ENCODE results near the gene TBC1D10B. TPM values are rescaled to one million over a fixed set of nuclear protein-coding genes. Genes with fewer than 3 reads are reported as not detected.

TBC1D10B gene
- polyA plus RNA-seq, 1 experiment, result 16.5 TPM

DNA sequence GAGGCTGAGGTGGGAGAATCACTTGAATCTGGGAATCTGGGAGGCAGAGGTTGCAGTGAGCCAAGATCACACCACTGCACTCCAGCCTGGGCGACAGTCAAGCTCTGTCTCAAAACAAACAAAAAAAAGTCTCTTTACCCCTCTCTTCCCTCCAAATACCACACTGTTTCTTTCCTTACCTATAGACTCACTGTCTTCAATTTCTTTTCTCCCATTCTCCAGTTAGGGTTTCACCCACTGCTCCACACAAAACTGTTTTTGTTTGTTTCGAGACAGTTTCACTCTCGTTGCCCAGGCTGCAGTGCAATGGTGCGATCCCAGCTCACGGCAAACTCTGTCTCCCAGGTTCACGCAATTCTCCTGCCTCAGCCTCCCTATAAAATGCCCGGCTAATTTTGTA lies 9.1 kb downstream of the TBC1D10B start:
- Histone ChIP-seq H3K27me3 (ENCODE audit: control insufficient read depth, insufficient read depth, low read length) (no peaks in the 10 kb centered on the region), H3K36me3 (ENCODE audit: control insufficient read depth, insufficient read depth, low read length) (peaks cover 29% of the 10 kb centered on the region), H3K4me3 (ENCODE audit: low read depth, low read length) (no peak overlapping the region)
- POLR2A ChIA-PET, result no interaction called here
- CTCF ChIA-PET, result interaction anchor here (0.9 kb wide), 1 partner anchor 10 kb away, joined by 3 read pairs; no protein-coding TSS in a partner anchor
- DNase-seq (ENCODE audit: low read depth), result no peak
- no peak for TF ChIP-seq CTCF (IDR thresholded peaks at IDR 0.05; ENCODE audit: insufficient read depth, low read depth, low read length)

- Histone ChIP-seq H3K27me3 (ENCODE audit: control insufficient read depth, insufficient read depth, low read length) (no peaks in the 10 kb centered on the region), H3K36me3 (ENCODE audit: control insufficient read depth, insufficient read depth, low read length) (peaks cover 22% of the 10 kb centered on the region), H3K4me3 (ENCODE audit: low read depth, low read length) (no peak overlapping the region)
- ChIA-PET CTCF (interaction anchor here (0.8 kb wide), 1 partner anchor 12 kb away, joined by 3 read pairs; no protein-coding TSS in a partner anchor), POLR2A (no interaction called here)
- no peak for TF ChIP-seq CTCF (IDR thresholded peaks at IDR 0.05; ENCODE audit: insufficient read depth, low read depth, low read length)
- no peak for DNase-seq (ENCODE audit: low read depth)
These were observed 10.5 kb downstream of the TBC1D10B start for GRCh38 chr16:30359871-30360170.

- DNase-seq (ENCODE audit: low read depth), result no peak
- H3K36me3 ChIP-seq (ENCODE audit: control insufficient read depth, insufficient read depth, low read length), result peaks cover 22% of the 10 kb centered on the region
- no peak overlapping the region for H3K4me3 ChIP-seq (ENCODE audit: low read depth, low read length)
- no peaks in the 10 kb centered on the region for H3K27me3 ChIP-seq (ENCODE audit: control insufficient read depth, insufficient read depth, low read length)
- TF ChIP-seq CTCF (IDR thresholded peaks at IDR 0.05; ENCODE audit: insufficient read depth, low read depth, low read length), result no peak
- ChIA-PET CTCF (interaction anchor here (0.8 to 1.7 kb wide), 2 partner anchors 8 to 13 kb away, joined by 3 to 6 read pairs; no protein-coding TSS in a partner anchor), POLR2A (no interaction called here)
These were observed 11.1 kb downstream of the TBC1D10B start for GRCh38 chr16:30358990-30359870.

- no peak overlapping the region for H3K4me3 ChIP-seq (ENCODE audit: low read depth, low read length)
- no peak for TF ChIP-seq CTCF (IDR thresholded peaks at IDR 0.05; ENCODE audit: insufficient read depth, low read depth, low read length)
- peaks cover 22% of the 10 kb centered on the region for H3K36me3 ChIP-seq (ENCODE audit: control insufficient read depth, insufficient read depth, low read length)
- ChIA-PET CTCF (interaction anchor here (1.7 kb wide), 1 partner anchor 9 kb away, joined by 6 read pairs; no protein-coding TSS in a partner anchor), POLR2A (no interaction called here)
- no peak for DNase-seq (ENCODE audit: low read depth)
- no peaks in the 10 kb centered on the region for H3K27me3 ChIP-seq (ENCODE audit: control insufficient read depth, insufficient read depth, low read length)
These were observed 11.7 kb downstream of the TBC1D10B start for GRCh38 chr16:30358577-30358936.

DNA sequence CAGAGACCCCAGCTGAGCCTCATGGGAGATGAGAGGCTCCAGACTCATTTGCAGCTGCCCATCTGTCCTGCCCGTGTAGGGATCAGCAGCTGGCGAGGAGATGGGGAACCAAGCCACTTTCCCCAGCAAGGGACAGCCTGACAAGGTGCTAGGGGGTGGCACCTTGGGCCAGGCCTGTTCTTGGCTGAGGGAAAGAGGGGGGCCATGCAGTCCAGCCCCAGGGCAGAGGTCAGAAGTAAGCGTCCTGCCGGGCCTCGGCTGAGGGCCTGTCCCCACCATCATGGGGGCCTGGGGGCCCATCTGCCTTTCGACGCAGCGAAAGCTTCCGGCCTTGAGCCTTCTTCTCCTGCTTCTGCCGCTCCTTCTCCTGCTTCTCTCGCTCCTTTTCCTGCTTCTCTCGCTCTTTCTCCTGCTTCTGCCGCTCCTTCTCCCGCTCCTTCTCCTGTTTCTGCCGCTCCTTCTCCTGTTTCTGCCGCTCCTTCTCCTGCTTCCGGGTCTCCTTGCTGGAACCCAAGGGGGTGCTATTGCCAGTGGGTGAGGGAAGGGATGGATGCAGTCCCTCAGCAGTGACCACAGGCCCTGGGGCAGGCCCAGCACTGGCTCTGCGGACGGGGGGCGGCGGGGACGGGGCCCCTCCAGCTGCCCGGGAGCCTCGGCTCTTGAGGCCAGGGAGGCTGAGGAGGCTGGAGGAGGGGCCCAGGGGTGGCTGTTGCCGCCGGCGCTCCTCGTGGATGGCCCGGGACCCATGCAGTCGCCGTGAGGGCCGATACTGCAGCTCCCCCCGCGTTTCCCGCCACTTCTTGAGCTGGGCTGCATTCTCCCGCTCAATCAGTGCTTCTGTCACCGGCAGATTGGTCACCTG lies 12.3 kb downstream of the TBC1D10B start:
- H3K36me3 ChIP-seq (ENCODE audit: control insufficient read depth, insufficient read depth, low read length), result peaks cover 23% of the 10 kb centered on the region
- ChIA-PET POLR2A (no interaction called here), CTCF (interaction anchor here (1.7 to 1.8 kb wide), 2 partner anchors 10 to 52 kb away, joined by 5 to 6 read pairs; no protein-coding TSS in a partner anchor)
- H3K4me3 ChIP-seq (ENCODE audit: low read depth, low read length), result no peak overlapping the region
- no peaks in the 10 kb centered on the region for H3K27me3 ChIP-seq (ENCODE audit: control insufficient read depth, insufficient read depth, low read length)
- TF ChIP-seq CTCF (IDR thresholded peaks at IDR 0.05; ENCODE audit: insufficient read depth, low read depth, low read length), result no peak
- no peak for DNase-seq (ENCODE audit: low read depth)

Measured in BJ (cell line).